GM12873 (cell line): ENCODE measurements around the gene MED28.
A peak's percentile ranks its signal among the peaks of the same experiment; 100 is the strongest.

Experiments used
- TF ChIP-seq, protein P1 (sequence below): IDR thresholded peaks from 2 replicates; pipeline ENCODE4 v1.5.1; 2012; ENCODE audit warnings: low read depth, mild to moderate bottlenecking, moderate library complexity, low read length, control low read depth; ENCODE audit not compliant: insufficient read depth; ENCODE audit errors: missing control alignments

MED28 gene

DNA sequence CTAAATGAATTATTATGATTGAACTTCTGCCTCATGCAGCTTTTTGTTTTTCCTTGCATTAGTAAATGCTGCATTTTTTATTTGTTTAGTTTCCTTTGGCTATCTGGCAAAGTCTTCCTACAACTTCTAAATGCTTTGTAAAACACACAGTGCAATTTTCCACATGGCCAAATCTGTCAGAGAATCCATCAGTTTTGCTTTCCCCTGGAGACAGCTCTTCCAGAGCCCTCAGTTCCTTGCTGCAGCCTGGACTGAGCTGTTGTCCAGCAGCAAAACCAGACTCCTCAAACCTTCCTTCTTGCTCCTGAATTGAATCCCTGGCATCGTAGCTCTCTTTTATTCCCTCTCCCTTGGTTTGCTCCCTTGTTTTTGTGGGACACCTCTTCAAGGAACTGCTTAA lies 42.6 kb downstream of the MED28 start:
- TF ChIP-seq, protein P1, sequence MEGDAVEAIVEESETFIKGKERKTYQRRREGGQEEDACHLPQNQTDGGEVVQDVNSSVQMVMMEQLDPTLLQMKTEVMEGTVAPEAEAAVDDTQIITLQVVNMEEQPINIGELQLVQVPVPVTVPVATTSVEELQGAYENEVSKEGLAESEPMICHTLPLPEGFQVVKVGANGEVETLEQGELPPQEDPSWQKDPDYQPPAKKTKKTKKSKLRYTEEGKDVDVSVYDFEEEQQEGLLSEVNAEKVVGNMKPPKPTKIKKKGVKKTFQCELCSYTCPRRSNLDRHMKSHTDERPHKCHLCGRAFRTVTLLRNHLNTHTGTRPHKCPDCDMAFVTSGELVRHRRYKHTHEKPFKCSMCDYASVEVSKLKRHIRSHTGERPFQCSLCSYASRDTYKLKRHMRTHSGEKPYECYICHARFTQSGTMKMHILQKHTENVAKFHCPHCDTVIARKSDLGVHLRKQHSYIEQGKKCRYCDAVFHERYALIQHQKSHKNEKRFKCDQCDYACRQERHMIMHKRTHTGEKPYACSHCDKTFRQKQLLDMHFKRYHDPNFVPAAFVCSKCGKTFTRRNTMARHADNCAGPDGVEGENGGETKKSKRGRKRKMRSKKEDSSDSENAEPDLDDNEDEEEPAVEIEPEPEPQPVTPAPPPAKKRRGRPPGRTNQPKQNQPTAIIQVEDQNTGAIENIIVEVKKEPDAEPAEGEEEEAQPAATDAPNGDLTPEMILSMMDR, result no peak

DNA sequence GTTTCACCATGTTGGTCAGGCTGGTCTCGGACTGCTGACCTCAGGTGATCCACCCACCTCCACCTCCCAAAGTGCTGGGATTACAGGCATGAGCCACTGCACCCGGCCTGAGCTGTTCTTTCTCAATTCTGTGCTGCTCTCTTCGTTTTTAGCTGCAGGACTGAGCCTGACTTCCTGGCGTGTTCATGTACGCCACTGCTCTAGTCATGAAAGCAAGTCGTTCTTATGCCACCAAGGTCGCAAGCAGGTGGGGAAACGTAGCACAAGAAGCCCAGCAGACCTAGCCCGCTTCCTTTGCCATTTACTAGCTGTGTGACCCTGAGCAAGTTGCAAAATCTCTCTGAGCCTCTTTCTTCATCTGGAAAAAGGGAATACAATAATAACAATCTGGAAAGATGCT lies 43.4 kb downstream of the MED28 start:
- TF ChIP-seq, protein P1, result no peak

DNA sequence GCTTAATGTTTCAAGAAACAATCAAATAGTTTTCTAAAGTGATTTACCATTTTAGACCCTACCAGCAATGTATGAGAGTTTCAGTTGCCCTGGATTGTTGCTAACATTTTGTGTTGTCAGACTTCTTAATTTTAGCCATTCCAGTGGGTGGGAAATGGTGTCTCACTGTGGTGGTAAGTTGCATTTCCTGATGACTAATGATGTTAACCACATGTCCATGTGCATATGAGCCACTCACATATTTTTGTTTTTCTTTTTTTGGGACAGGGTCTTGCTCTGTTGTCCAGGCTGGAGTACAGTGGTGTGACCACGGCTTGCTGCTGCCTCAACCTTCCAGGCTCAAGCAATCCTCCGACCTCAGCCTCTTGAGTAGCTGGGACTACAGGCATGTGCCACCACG lies 48.3 kb downstream of the MED28 start:
- TF ChIP-seq, protein P1, result no peak

GRCh38 chr4:17664755-17665154 lies 50.3 kb downstream of the MED28 start:
- TF ChIP-seq, protein P1, result peak; percentile 12

DNA sequence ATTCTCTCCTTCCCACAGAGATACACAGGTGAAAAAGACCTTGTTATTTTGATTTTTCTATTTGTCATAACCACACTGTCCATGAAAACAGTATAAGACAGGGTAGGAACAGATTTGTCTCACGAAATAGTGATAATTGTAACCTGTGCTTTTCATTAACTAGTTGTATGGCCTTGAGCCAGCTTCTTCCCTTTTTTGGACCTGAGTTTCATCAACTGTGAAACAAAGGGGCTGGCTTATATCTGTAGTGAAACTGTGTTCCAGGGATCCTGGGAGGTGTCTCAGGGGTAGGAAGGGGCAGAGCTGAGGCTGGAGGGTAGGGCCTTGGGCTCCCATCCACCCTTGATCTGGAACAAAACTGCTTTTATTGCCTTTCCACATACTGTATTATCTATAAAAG lies 50.9 kb downstream of the MED28 start:
- TF ChIP-seq, protein P1, result no peak

DNA sequence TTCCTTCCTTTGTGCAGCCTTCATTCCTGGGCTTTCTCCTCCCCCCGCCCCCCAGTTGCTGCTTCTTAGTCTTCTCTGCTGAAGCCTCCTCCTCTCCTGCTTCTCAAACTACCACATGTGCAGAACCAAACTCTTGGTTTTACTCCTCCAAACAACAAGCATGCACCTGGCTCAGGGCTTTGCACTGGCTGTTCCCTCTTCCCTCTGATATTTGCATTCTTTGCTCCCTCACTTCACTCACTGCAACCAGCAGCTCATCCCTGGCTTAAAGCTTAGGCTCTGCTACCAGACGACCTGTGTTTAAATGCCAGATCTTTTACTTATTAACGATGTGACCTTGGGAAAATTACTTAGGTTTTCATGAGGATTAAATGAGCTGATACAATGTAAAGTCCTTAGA lies 51.4 kb downstream of the MED28 start:
- TF ChIP-seq, protein P1, result no peak

GRCh38 chr4:17667253-17667652 lies 52.8 kb downstream of the MED28 start:
- TF ChIP-seq, protein P1, result no peak

DNA sequence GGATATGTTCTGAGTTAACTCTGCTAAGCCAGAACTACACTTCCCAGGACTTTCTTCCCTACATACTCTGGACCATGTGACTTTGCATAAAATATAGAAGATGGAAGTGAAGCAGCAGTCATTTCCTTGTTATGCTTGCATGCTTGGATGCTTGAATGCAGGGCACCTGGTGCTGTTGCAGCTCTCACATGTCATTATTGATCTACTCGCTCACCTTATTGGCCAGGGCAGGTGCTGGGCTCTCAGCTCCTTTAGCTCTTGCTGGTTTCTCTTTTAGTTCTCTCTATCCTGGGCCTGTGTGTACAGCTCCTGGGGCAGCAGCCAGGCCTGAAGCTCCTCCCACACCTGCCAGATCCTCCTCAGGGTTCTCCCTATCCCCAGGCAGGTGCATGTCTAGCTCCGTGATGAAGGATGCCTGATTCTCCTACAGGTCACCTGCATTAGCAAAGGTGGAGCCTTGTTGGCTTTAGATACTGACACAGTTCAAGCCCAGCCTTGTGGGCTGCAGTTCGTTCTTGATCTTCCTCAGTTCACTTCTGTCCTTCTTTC lies 53.3 kb downstream of the MED28 start:
- TF ChIP-seq, protein P1, result no peak
